Loucy (cell line): Measurements from ENCODE around the gene GOLGA1.

Experiments used
- EZH2phosphoT487 ChIP-seq: fragments of 200-600 bp; IDR thresholded peaks from 2 replicates; pipeline ENCODE4 v1.6.1; 2018; ENCODE audit warnings: antibody characterized with exemption, mild to moderate bottlenecking, moderate library complexity, borderline replicate concordance
- TF ChIP-seq, protein P1 (sequence below): fragments of 200-600 bp; sonication (generic); conservative IDR thresholded peaks from 2 replicates; pipeline ENCODE4 v1.5.1; 2014; ENCODE audit warnings: mild to moderate bottlenecking, antibody characterized with exemption, low read length

GRCh38 chr9:124929464-124929863 lies 11.4 kb downstream of the GOLGA1 start:
- TF ChIP-seq, protein P1, sequence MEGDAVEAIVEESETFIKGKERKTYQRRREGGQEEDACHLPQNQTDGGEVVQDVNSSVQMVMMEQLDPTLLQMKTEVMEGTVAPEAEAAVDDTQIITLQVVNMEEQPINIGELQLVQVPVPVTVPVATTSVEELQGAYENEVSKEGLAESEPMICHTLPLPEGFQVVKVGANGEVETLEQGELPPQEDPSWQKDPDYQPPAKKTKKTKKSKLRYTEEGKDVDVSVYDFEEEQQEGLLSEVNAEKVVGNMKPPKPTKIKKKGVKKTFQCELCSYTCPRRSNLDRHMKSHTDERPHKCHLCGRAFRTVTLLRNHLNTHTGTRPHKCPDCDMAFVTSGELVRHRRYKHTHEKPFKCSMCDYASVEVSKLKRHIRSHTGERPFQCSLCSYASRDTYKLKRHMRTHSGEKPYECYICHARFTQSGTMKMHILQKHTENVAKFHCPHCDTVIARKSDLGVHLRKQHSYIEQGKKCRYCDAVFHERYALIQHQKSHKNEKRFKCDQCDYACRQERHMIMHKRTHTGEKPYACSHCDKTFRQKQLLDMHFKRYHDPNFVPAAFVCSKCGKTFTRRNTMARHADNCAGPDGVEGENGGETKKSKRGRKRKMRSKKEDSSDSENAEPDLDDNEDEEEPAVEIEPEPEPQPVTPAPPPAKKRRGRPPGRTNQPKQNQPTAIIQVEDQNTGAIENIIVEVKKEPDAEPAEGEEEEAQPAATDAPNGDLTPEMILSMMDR = no peak
- TF ChIP-seq EZH2phosphoT487 = no peak
